HEK293T (cell line): Measurements from ENCODE around the gene GOSR1.

ENCODE experiments used
- CTCF ChIA-PET: fragments of 350-600 bp; formaldehyde crosslinking; extraction: SDS; loops from one replicate; lab custom pipeline; 2021; ENCODE audit warnings: antibody characterized with exemption, inconsistent platforms; lab: Yijun Ruan, JAX
- POLR2A ChIA-PET: fragments of 350-600 bp; formaldehyde crosslinking; extraction: SDS; loops from one replicate; lab custom pipeline; 2020; ENCODE audit warnings: antibody characterized with exemption, inconsistent platforms; lab: Yijun Ruan, JAX
- DNase-seq: peaks from one replicate; pipeline ENCODE4 v3.0.0; 2012; ENCODE audit warnings: mixed read lengths; ENCODE audit errors: extremely low spot score
- ARNT ChIP-seq: fragments of 450-650 bp; IDR thresholded peaks from 2 replicates; pipeline ENCODE4 v1.6.1; 2017; ENCODE audit warnings: mild to moderate bottlenecking
- BHLHE40 ChIP-seq: fragments of 450-650 bp; IDR thresholded peaks from 2 replicates; pipeline ENCODE4 v1.6.1; 2016; ENCODE audit warnings: mild to moderate bottlenecking, moderate library complexity, borderline replicate concordance
- CTBP1 ChIP-seq: fragments of 450-650 bp; IDR thresholded peaks from 2 replicates; pipeline ENCODE4 v1.6.1; 2016; ENCODE audit warnings: borderline replicate concordance
- ELF4 ChIP-seq: fragments of 450-650 bp; IDR thresholded peaks from 2 replicates; pipeline ENCODE4 v1.6.1; 2017; ENCODE audit warnings: antibody characterized with exemption
- FOXA1 ChIP-seq: fragments of 450-650 bp; IDR thresholded peaks from 2 replicates; pipeline ENCODE4 v1.6.1; 2016; ENCODE audit warnings: mild to moderate bottlenecking
- FOXK2 ChIP-seq: fragments of 450-650 bp; IDR thresholded peaks from 2 replicates; pipeline ENCODE4 v1.6.1; 2016; ENCODE audit warnings: mild to moderate bottlenecking
- FOXM1 ChIP-seq: fragments of 450-650 bp; IDR thresholded peaks from 2 replicates; pipeline ENCODE4 v1.6.1; 2017; ENCODE audit warnings: mild to moderate bottlenecking, borderline replicate concordance
- HDGF ChIP-seq: fragments of 450-650 bp; IDR thresholded peaks from 2 replicates; pipeline ENCODE4 v1.6.1; 2017; ENCODE audit warnings: antibody characterized with exemption, borderline replicate concordance
- L3MBTL2 ChIP-seq: fragments of 450-650 bp; conservative IDR thresholded peaks from 2 replicates; pipeline ENCODE4 v1.6.1; 2016; ENCODE audit warnings: mild to moderate bottlenecking
- LEF1 ChIP-seq: fragments of 450-650 bp; IDR thresholded peaks from 2 replicates; pipeline ENCODE4 v1.6.1; 2017; ENCODE audit warnings: mild to moderate bottlenecking, borderline replicate concordance
- NFRKB ChIP-seq: fragments of 450-650 bp; IDR thresholded peaks from 2 replicates; pipeline ENCODE4 v1.6.1; 2016; ENCODE audit warnings: mild to moderate bottlenecking, moderate library complexity
- SP1 ChIP-seq: fragments of 450-650 bp; IDR thresholded peaks from 2 replicates; pipeline ENCODE4 v1.6.1; 2017
- SUZ12 ChIP-seq: fragments of 450-650 bp; IDR thresholded peaks from 2 replicates; pipeline ENCODE4 v1.6.1; 2016; ENCODE audit warnings: mild to moderate bottlenecking
- TARDBP ChIP-seq: fragments of 450-650 bp; IDR thresholded peaks from 2 replicates; pipeline ENCODE4 v1.6.1; 2016
- ZNF384 ChIP-seq: fragments of 450-650 bp; IDR thresholded peaks from 2 replicates; pipeline ENCODE4 v1.6.1; 2016
- TF ChIP-seq, protein P1 (sequence below): fragments of 450-650 bp; IDR thresholded peaks from 2 replicates; pipeline ENCODE4 v1.6.1; 2016

Gene GOSR1

DNA sequence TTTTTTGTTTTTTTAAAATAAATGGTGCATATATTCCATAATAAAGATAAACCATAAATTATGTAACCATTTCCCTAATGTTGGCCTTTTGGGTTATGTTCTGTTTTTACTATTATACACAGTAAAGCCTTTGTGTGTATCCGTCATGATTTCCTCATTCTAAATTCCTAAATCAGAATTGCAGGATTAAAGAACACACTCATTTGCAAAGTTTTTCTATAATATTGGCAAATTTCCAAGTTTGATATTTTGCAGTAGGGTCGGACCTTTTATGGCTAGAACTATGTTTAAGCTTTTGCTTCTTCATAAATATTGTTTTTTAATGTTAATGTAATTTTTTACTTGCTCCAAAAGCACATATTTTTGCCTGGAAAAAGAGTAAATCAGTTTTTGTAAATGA is 16.6 kb downstream of the GOSR1 start:
- no peak for DNase-seq
- ChIA-PET CTCF (interaction anchor here (0.6 kb wide), 1 partner anchor 519 kb away, joined by 3 read pairs; no protein-coding TSS in a partner anchor), POLR2A (interaction anchor here (1.6 kb wide), 1 partner anchor 17 kb away, joined by 4 read pairs; the partner anchor contains the start of gene GOSR1)
- TF ChIP-seq SUZ12 (no peak), CTBP1 (no peak), FOXA1 (no peak), TARDBP (no peak), LEF1 (no peak), FOXM1 (no peak), HDGF (no peak), SP1 (no peak), L3MBTL2 (no peak), ELF4 (no peak), BHLHE40 (no peak), ARNT (no peak), FOXK2 (no peak), NFRKB (no peak), ZNF384 (no peak)
- TF ChIP-seq, protein P1, sequence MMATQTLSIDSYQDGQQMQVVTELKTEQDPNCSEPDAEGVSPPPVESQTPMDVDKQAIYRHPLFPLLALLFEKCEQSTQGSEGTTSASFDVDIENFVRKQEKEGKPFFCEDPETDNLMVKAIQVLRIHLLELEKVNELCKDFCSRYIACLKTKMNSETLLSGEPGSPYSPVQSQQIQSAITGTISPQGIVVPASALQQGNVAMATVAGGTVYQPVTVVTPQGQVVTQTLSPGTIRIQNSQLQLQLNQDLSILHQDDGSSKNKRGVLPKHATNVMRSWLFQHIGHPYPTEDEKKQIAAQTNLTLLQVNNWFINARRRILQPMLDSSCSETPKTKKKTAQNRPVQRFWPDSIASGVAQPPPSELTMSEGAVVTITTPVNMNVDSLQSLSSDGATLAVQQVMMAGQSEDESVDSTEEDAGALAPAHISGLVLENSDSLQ: no peak

DNA sequence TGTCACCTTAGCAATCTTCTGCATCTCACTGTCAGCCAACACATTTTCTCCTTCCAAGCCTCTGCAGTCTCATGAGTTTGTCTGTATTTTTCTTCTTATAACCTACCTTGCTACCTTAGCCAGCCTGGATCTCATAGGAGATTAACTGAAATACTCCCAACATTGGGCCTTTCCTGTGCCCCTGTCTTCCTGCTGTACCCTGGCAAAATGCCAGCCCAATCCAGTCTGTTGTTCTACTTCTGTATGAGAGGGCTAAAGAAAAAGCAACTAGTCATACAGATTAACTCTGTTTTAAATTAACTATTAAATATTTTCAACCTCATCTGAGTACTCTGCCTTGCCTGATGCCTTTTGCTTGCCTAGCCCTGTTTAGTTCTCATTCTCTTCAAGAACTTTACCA is 18.4 kb downstream of the GOSR1 start:
- ChIA-PET POLR2A (no interaction called here), CTCF (no interaction called here)
- DNase-seq: no peak

DNA sequence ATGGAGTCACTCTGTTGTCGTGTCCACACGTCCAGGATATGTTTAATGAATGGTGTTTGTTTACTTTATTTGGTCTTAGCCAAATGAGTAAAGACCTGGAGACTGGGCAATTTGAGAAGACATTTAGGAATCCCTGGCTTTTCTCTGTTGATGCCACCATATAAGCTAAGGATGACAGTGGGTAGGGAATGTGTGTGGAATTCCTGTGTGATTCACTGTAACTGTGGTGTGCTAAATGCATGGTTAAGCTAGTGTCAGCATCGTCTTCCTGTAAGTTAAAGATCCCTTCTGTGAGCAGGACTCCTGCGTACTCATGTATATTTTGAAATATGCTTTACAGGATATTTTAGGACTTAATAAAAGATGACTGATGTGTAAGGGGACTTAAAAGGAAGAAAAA is 26.4 kb downstream of the GOSR1 start:
- CTCF ChIA-PET: no interaction called here
- no peak for DNase-seq
- POLR2A ChIA-PET: no interaction called here
- TF ChIP-seq CTBP1: no peak
- no peak for TF ChIP-seq SUZ12
- no peak for TF ChIP-seq FOXA1
- TF ChIP-seq HDGF: no peak
- TF ChIP-seq TARDBP: no peak
- TF ChIP-seq FOXM1: no peak
- TF ChIP-seq FOXK2: no peak
- TF ChIP-seq, protein P1: no peak
- TF ChIP-seq ELF4: no peak
- TF ChIP-seq ZNF384: no peak
- no peak for TF ChIP-seq ARNT
- no peak for TF ChIP-seq L3MBTL2
- no peak for TF ChIP-seq BHLHE40
- no peak for TF ChIP-seq LEF1
- no peak for TF ChIP-seq SP1
- TF ChIP-seq NFRKB: no peak

More for the DNA sequence above, 18.4 kb downstream of the GOSR1 start:
- TF ChIP-seq SP1 (no peak), TARDBP (no peak), HDGF (no peak), FOXA1 (no peak), SUZ12 (no peak), ELF4 (no peak), BHLHE40 (no peak), NFRKB (no peak)

DNA sequence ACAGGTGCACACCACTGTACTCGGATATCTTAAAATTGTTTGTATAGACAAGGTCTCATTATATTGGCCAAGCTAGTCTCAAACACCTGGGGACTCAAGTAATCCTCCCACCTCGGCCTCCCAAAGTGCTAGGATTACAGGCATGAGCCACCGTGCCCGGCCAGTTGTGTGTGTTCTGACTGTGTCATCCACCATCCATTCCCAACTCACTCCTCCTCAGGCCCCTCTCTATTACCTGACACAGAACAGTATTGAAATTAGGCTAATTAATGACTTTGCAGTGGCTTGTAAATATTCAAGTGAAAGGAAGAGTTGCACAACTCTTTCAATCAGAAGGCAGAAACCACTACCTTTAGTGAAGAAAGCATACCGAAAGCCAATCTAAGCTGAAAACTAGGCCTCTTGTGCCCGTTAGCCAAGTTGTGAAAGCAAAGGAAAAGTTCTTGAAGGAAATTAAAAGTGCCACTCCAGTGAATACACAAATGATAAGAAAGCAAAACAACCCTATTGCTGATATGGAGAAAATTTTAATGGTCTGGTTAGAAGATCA is 28.7 kb downstream of the GOSR1 start:
- POLR2A ChIA-PET: no interaction called here
- no peak for DNase-seq
- CTCF ChIA-PET: no interaction called here
- TF ChIP-seq HDGF (no peak), BHLHE40 (no peak), FOXM1 (no peak), FOXK2 (no peak), ELF4 (no peak), SP1 (no peak), L3MBTL2 (no peak), TARDBP (no peak), SUZ12 (no peak)
- TF ChIP-seq, protein P1: no peak

DNA sequence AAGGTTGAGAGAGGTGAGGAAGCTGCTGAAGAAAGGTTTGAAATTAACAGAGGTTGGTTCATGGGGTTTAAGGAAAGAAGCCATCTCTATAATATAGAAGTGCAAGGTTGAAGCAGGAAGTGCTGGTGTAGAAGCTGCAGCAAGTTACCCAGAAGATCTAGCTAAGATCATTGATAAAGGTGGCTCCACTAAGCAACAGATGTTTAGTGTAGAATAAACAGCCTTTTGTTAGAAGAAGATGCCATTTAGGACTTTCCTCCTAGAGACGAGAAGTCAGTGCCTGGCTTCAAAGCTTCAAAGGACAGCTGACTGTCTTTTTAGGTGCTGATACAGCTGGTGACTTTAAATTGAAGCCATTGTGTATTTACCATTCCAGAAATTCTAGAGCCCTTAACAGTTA is 29.3 kb downstream of the GOSR1 start:
- CTCF ChIA-PET: no interaction called here
- DNase-seq: no peak
- TF ChIP-seq BHLHE40 (no peak), LEF1 (no peak), CTBP1 (no peak), HDGF (no peak), ELF4 (no peak), NFRKB (no peak), ARNT (no peak), L3MBTL2 (no peak), ZNF384 (no peak)
- TF ChIP-seq, protein P1: no peak
- POLR2A ChIA-PET: no interaction called here

DNA sequence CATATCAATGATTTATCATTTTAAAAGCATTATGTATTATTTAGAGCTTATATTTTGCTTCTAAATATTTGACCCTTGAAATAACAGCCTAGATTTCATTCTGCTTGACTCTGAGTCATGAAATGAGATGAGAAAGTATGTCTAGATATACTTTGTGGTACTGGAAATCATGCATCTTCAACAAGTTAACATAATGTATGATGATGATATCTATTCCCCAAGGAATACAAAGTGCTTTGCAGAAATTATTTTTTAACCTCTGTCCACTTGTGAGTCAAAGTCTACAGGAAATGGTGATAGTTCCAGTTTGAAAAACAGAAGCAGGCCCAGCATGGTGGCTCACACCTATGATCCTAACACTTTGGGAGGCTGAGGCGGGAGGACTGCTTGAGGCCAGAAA is 36.1 kb downstream of the GOSR1 start:
- ChIA-PET CTCF (no interaction called here), POLR2A (no interaction called here)
- DNase-seq: no peak
- TF ChIP-seq NFRKB: no peak
- TF ChIP-seq ARNT: no peak
- no peak for TF ChIP-seq TARDBP
- TF ChIP-seq L3MBTL2: no peak
- TF ChIP-seq FOXK2: no peak
- TF ChIP-seq FOXM1: no peak
- TF ChIP-seq SUZ12: no peak
- TF ChIP-seq SP1: no peak
- TF ChIP-seq, protein P1: no peak
- TF ChIP-seq HDGF: no peak
- TF ChIP-seq BHLHE40: no peak
- TF ChIP-seq LEF1: no peak
- no peak for TF ChIP-seq CTBP1
- TF ChIP-seq ELF4: no peak
- no peak for TF ChIP-seq ZNF384
- TF ChIP-seq FOXA1: no peak
